ENCODE results near the gene NCOR2.

Gene NCOR2

GRCh38 chr12:124566997-124567672 lies at the start of gene NCOR2:
NCOR2 (minus strand) TSS chr12:124567612; CDS start chr12:124495251, 72,361 bp downstream.
- DNase-seq: peak; percentile 54

GRCh38 chr12:124616394-124617221 lies 49.2 kb upstream of the NCOR2 start:
- no peak for DNase-seq

- DNase-seq: no peak
Measured at GRCh38 chr12:124614512-124615292, 47.3 kb upstream of the NCOR2 start.

- no peak for DNase-seq
Measured at GRCh38 chr12:124613151-124613585, 45.8 kb upstream of the NCOR2 start.

GRCh38 chr12:124612410-124612680 lies 44.9 kb upstream of the NCOR2 start:
- DNase-seq: no peak

- no peak for DNase-seq
Measured at GRCh38 chr12:124611559-124612409, 44.4 kb upstream of the NCOR2 start.

- no peak for DNase-seq
Measured at GRCh38 chr12:124610629-124611558, 43.5 kb upstream of the NCOR2 start.

- DNase-seq: no peak
Measured at GRCh38 chr12:124610021-124610612, 42.7 kb upstream of the NCOR2 start.

GRCh38 chr12:124609041-124609989 lies 41.9 kb upstream of the NCOR2 start:
- DNase-seq: peak; percentile 51

GRCh38 chr12:124608450-124608870 lies 41.0 kb upstream of the NCOR2 start:
- DNase-seq: no peak

- no peak for DNase-seq
Measured at GRCh38 chr12:124607681-124608425, 40.4 kb upstream of the NCOR2 start.

- no peak for DNase-seq
Measured at GRCh38 chr12:124605883-124606774, 38.7 kb upstream of the NCOR2 start.

- no peak for DNase-seq
Measured at GRCh38 chr12:124605150-124605882, 37.9 kb upstream of the NCOR2 start.

GRCh38 chr12:124604264-124604680 lies 36.9 kb upstream of the NCOR2 start:
- DNase-seq: no peak

- no peak for DNase-seq
Measured at GRCh38 chr12:124603831-124604251, 36.4 kb upstream of the NCOR2 start.

GRCh38 chr12:124603100-124603541 lies 35.7 kb upstream of the NCOR2 start:
- no peak for DNase-seq

- no peak for DNase-seq
Measured at GRCh38 chr12:124601706-124602105, 34.3 kb upstream of the NCOR2 start.

Measured in activated CD4-positive, alpha-beta T cell treated with anti-CD3 and anti-CD28 coated beads, Interleukin-2, Interleukin-6, amounts not matched to agents 100 ng/mL and 50 ng/mL, durations not matched to agents 16 hours and 8 hours (primary cell).